Thoracic aorta (tissue), 2 donors: ENCODE measurements around the gene PDE4B. TPM values are rescaled to one million over a fixed set of nuclear protein-coding genes. Genes with fewer than 3 reads are reported as not detected.

Source experiments
- ATAC-seq: fragments of 150-250 bp; one replicate; pipeline ENCODE4 v1.8.0; 2017; ENCODE audit warnings: low read depth; ENCODE audit not compliant: insufficient number of reproducible peaks, low FRiP score
- DNase-seq: peaks from one replicate; pipeline ENCODE4 v3.0.0-alpha.2; 2020; ENCODE audit warnings: low spot score
- H3K27ac ChIP-seq, 2 donors: fragments of 200-600 bp; sonication (generic); 1 replicate in 1 of 2; 2 replicates in 1 of 2; pipeline ENCODE4 v1.5.1; 2016; ENCODE audit warnings: mild to moderate bottlenecking in 2 of 2, moderate library complexity in 2 of 2
- H3K27me3 ChIP-seq: fragments of 200-600 bp; sonication (generic); replicated peaks from 2 replicates; pipeline ENCODE4 v1.6.0; 2016; ENCODE audit warnings: mild to moderate bottlenecking; ENCODE audit not compliant: insufficient read depth
- H3K36me3 ChIP-seq: fragments of 200-600 bp; sonication (generic); one replicate; pipeline ENCODE4 v1.5.1; 2016
- H3K4me1 ChIP-seq, 2 donors: fragments of 200-600 bp; sonication (generic); 1 replicate in 1 of 2; 2 replicates in 1 of 2; pipeline versions ENCODE4 v1.5.1 to v1.6.0; 2016; ENCODE audit warnings: low read depth in 2 of 2, mild to moderate bottlenecking in 1 of 2; ENCODE audit not compliant: control insufficient read depth in 1 of 2
- H3K4me3 ChIP-seq: fragments of 200-600 bp; sonication (generic); 2 replicates; pipeline ENCODE4 v1.5.1; 2016; ENCODE audit warnings: mild to moderate bottlenecking
- H3K9me3 ChIP-seq: fragments of 200-600 bp; sonication (generic); 2 replicates; pipeline ENCODE4 v1.5.1; 2016
- CTCF ChIP-seq: fragments of 200-600 bp; sonication (generic); IDR thresholded peaks from one replicate; pipeline ENCODE4 v1.5.1; 2019; ENCODE audit warnings: antibody characterized with exemption
- total RNA-seq, 2 donors: library from RNA; depleted of rRNA; stranded (reverse); fragments of >200 nt; gene quantifications; one replicate each; pipeline versions ENCODE4 v1.1.0 to v1.2.3, GENCODE V29; 2016

PDE4B gene
- total RNA-seq, 2 donors from 2014 or later: 29.0 to 42.4 TPM

- Histone ChIP-seq H3K4me3 (peak overlapping the region; percentile 55), H3K27ac (no peak overlapping the region), H3K27me3 (no peaks in the 10 kb centered on the region), H3K4me1 (peaks cover 0 to 12% of the 10 kb centered on the region in 2 donors), H3K36me3 (no peaks in the 10 kb centered on the region), H3K9me3 (no peaks in the 10 kb centered on the region)
- ATAC-seq (no peak), DNase-seq (no peak)
- TF ChIP-seq CTCF: no peak
Measured at GRCh38 chr1:66300280-66300971, 507.7 kb downstream of the PDE4B start.

GRCh38 chr1:66300972-66301451 lies 508.3 kb downstream of the PDE4B start:
- H3K9me3 ChIP-seq: no peaks in the 10 kb centered on the region
- H3K36me3 ChIP-seq: no peaks in the 10 kb centered on the region
- peak overlapping the region; percentile 55 for H3K4me3 ChIP-seq
- ATAC-seq (no peak), DNase-seq (no peak)
- no peak overlapping the region for H3K27ac ChIP-seq
- TF ChIP-seq CTCF: no peak
- H3K27me3 ChIP-seq: no peaks in the 10 kb centered on the region
- H3K4me1 ChIP-seq: peaks cover 0 to 12% of the 10 kb centered on the region in 2 donors

GRCh38 chr1:66302184-66302742 lies 509.6 kb downstream of the PDE4B start:
- no peaks in the 10 kb centered on the region for H3K9me3 ChIP-seq
- ATAC-seq (no peak), DNase-seq (no peak)
- no peaks in the 10 kb centered on the region for H3K36me3 ChIP-seq
- no peaks in the 10 kb centered on the region for H3K27me3 ChIP-seq
- no peak for TF ChIP-seq CTCF
- no peak overlapping the region for H3K4me3 ChIP-seq
- H3K4me1 ChIP-seq: peaks cover 0 to 12% of the 10 kb centered on the region in 2 donors
- H3K27ac ChIP-seq: no peak overlapping the region

GRCh38 chr1:66302815-66303214 lies 510.1 kb downstream of the PDE4B start:
- DNase-seq (no peak), ATAC-seq (no peak)
- Histone ChIP-seq H3K4me1 (peaks cover 0 to 12% of the 10 kb centered on the region in 2 donors), H3K27ac (no peak overlapping the region), H3K9me3 (no peaks in the 10 kb centered on the region), H3K27me3 (no peaks in the 10 kb centered on the region), H3K36me3 (no peaks in the 10 kb centered on the region), H3K4me3 (no peak overlapping the region)
- no peak for TF ChIP-seq CTCF

- no peak for ATAC-seq
Measured at GRCh38 chr1:66303646-66304045, 511.0 kb downstream of the PDE4B start.

More at GRCh38 chr1:66303646-66304045, 511.0 kb downstream of the PDE4B start:
- Histone ChIP-seq H3K27me3 (no peaks in the 10 kb centered on the region), H3K4me3 (no peak overlapping the region), H3K36me3 (no peaks in the 10 kb centered on the region), H3K4me1 (peaks cover 0 to 12% of the 10 kb centered on the region in 2 donors), H3K9me3 (no peaks in the 10 kb centered on the region), H3K27ac (no peak overlapping the region)
- TF ChIP-seq CTCF: no peak
- DNase-seq: no peak
